NCI-H345 (cell line): ENCODE measurements around the gene PPM1A.

Experiments
- DNase-seq: peaks from one replicate; lab custom pipeline; 2025; lab: John Stamatoyannopoulos, UW

Gene PPM1A

DNA sequence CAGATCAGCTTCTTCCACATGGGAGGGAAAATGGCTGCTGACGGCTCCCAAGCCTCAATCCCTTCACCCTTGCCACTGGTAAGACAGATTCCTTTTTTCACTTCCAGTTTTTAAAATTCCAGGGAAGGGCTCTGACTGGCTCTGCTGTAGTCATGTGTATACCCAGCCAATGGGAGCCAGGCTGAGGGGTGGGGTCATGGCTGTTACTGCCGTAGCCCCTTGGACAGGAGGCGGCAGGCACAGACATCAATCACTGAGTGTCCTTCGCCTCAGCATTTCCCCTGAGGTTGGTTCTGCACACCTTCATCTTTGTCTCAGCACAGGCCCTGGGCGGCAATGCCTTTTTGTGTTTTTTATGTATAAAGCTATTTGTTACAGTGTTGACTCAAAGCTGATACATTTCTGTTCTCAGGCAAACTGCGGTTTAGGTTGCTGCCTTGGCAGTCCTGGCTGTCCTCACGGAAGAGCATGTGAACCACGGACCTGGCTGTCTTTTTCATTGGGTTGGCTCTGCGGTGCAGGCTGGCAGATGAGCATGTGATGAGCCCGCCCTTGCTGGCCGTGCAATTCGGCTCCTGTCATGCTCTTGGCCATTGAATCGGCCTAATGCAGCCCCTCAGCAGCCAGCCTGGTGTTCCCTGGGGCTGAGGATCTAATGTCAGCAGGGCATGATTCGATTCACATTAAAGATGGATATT, 74.3 kb downstream of the PPM1A start:
- no peak for DNase-seq

DNA sequence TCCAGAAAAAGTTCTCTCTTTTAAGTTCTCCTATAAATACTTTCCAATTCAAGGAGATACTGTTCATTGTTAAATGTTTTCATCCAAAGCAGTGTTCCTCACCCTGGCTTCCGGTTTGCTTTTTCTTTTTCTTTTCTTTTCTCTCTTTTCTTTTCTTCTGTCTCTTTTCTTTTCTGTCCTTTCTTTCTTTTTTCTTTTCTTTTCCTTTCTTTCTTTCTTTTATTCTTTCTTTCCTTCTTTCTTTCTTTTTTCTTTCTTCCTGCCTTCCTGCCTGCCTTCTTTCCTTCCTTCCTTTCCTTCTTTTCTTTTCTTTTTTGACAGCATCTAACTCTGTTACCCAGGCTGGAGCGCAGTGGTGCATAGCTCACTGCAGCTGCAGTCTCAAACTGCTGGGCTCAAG, 75.8 kb downstream of the PPM1A start:
- DNase-seq = no peak

GRCh38 chr14:60326274-60326673, 77.3 kb downstream of the PPM1A start:
- no peak for DNase-seq

GRCh38 chr14:60327447-60328331, 78.7 kb downstream of the PPM1A start:
- peak; percentile 80 for DNase-seq

DNA sequence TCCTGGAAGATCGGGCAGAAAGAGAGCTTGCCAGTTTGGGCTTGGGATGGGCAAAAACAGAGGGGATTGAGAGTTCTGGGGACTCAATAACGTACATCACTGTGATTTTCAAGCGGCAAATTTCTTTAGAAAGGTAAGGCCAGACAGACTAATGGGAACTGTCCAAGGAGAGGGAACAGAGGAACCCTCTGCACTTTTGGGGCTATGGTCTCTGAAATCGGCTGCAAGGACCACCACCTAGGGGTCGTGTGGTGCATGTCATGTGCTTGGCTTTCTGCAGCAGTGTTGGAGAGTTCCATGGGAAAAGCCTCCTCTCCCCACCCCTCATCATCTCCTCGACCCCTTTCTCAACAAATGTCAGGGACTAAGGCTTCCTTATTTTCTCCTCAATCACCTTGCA, 79.6 kb downstream of the PPM1A start:
- peak; percentile 17 for DNase-seq

DNA sequence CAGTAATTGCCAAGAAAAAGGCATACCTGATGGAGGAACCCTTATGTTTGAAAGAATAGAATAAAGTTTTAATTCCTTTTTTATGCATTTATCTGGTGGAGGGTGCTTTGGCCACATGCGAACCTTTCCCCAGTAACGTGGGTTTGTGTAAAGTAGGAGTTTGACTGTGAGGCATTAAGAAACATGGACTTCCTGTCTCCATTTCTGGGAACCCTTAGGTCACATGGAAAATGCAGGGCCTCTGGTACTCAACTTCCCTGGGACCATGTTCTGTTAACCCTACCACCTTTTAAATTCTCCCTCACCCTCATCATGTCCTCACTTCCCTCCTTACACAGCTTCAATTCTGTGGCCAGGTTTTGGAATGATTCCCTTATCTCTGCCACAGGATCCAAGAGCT, 80.3 kb downstream of the PPM1A start:
- no peak for DNase-seq

GRCh38 chr14:60331201-60332045, 82.4 kb downstream of the PPM1A start:
- DNase-seq = peak; percentile 89

- DNase-seq = no peak
Observed at GRCh38 chr14:60332046-60332399, 83.0 kb downstream of the PPM1A start.

GRCh38 chr14:60332869-60333268, 83.8 kb downstream of the PPM1A start:
- no peak for DNase-seq

- DNase-seq = no peak
Observed at GRCh38 chr14:60339571-60339970, 90.5 kb downstream of the PPM1A start.

GRCh38 chr14:60343571-60344071, 94.6 kb downstream of the PPM1A start:
- no peak for DNase-seq

DNA sequence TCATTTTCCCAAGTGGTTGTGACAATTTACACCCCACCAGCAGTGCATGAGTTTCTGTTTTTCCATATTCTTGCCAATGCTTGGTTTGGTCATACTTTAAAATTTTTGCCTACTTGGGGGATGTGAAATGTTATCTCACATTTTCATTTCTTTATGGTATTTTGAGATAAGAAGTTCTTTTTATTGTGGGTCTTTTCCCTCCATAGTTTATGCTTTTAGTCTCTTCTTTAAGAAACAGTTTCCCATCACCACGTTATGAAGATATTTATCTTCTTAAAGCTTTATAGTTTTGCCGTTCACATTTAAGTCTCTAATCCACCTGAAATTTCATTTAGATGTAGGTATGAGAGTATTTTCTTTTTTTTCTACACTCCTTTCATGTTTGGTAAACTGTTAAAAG, 95.7 kb downstream of the PPM1A start:
- DNase-seq = no peak

GRCh38 chr14:60346706-60347105, 97.7 kb downstream of the PPM1A start:
- no peak for DNase-seq

GRCh38 chr14:60348211-60348610, 99.2 kb downstream of the PPM1A start:
- no peak for DNase-seq
